Measurements from ENCODE around the gene MEIS2.
A peak's percentile ranks its signal among the peaks of the same experiment; 100 is the strongest.

MEIS2 gene

DNA sequence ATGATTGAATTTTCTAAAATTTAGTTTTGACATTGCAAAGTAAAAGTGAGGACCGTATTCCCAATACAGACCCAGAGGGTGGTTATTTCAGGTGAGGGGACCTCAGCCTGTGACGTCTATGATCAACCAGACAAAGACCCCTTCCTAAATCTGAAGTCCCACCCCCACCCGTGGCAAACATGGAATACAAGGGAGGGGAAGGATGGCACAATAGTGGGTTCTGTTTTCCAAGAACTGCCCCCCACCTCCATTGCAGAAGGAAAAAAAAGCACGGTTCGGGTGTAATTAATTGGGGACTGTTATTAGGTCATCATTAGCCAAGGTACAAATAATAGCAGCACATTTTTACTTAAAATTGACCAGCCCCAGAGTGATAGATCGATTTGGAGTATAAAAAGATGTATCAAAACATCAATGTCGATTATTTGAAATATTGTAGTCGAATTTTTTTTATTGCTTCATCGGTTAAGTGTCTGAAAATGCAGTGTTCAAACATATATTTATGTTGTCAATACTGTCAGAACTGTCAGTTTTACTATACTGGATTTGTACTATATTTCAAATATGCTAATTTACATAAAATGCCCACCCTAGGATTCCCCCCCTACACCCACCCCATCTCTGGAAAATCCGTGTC, 7.5 kb upstream of the MEIS2 start:
- Histone ChIP-seq H3K4me3 (ENCODE audit: low read length) (no peak overlapping the region), H2AFZ (ENCODE audit: low read depth, low read length) (no peak overlapping the region), H3K9me3 (ENCODE audit: insufficient read depth, low read length) (no peaks in the 10 kb centered on the region), H4K20me1 (ENCODE audit: insufficient read depth, low read length) (no peaks in the 10 kb centered on the region), H3K27ac (ENCODE audit: low read length) (no peak overlapping the region), H3K4me1 (ENCODE audit: low read length) (no peaks in the 10 kb centered on the region), H3K9ac (ENCODE audit: low read length) (no peak overlapping the region), H3K36me3 (replicated peaks; ENCODE audit: low read depth, low read length) (no peaks in the 10 kb centered on the region), H3K27me3 (ENCODE audit: low read depth, low read length) (peaks cover 6% of the 10 kb centered on the region), H3K4me2 (ENCODE audit: low read length) (no peak overlapping the region), H3K79me2 (ENCODE audit: low read length) (no peaks in the 10 kb centered on the region)
- TF ChIP-seq, protein P1, sequence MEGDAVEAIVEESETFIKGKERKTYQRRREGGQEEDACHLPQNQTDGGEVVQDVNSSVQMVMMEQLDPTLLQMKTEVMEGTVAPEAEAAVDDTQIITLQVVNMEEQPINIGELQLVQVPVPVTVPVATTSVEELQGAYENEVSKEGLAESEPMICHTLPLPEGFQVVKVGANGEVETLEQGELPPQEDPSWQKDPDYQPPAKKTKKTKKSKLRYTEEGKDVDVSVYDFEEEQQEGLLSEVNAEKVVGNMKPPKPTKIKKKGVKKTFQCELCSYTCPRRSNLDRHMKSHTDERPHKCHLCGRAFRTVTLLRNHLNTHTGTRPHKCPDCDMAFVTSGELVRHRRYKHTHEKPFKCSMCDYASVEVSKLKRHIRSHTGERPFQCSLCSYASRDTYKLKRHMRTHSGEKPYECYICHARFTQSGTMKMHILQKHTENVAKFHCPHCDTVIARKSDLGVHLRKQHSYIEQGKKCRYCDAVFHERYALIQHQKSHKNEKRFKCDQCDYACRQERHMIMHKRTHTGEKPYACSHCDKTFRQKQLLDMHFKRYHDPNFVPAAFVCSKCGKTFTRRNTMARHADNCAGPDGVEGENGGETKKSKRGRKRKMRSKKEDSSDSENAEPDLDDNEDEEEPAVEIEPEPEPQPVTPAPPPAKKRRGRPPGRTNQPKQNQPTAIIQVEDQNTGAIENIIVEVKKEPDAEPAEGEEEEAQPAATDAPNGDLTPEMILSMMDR (IDR thresholded peaks at IDR 0.05; ENCODE audit: low read depth, low read length) = no peak
- TF ChIP-seq EZH2phosphoT487 (IDR thresholded peaks at IDR 0.05; ENCODE audit: low read depth) = no peak

DNA sequence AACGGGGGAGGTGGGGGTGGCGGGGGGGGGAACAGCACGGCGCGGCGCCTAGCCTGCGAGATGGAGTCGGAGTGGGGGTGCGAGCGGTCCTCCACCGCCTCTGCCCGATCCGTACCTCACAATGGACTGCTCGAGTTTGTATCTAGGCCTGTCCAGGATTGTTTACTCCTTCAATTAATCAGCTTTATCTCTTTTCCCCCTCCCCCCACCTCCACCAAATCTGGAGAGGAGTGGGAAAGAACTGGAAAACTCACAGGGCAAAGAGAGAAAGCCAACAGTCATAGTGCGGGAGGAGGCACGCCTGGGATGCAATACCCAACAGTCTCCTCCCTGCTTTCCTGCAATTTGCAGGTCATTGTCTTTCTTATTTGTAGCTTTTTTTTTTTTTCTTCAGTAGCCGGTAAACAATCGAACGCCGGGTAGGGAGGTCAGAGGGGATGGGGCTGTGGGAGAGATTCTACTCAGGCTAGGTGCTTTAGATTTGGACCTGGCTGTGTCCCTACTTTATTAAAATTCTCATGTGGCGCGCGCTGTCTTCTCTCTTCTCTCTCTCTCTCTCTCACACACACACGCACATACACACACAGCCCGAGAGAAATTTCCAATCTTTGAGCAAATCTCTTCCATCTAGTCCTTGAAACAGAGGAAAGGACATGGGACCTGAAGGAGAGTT, 6.9 kb upstream of the MEIS2 start:
- H4K20me1 ChIP-seq (ENCODE audit: insufficient read depth, low read length) = no peaks in the 10 kb centered on the region
- no peaks in the 10 kb centered on the region for H3K9me3 ChIP-seq (ENCODE audit: insufficient read depth, low read length)
- no peak overlapping the region for H3K27ac ChIP-seq (ENCODE audit: low read length)
- H3K4me2 ChIP-seq (ENCODE audit: low read length) = no peak overlapping the region
- H3K79me2 ChIP-seq (ENCODE audit: low read length) = no peaks in the 10 kb centered on the region
- peaks cover 4% of the 10 kb centered on the region for H3K4me1 ChIP-seq (ENCODE audit: low read length)
- H3K36me3 ChIP-seq (replicated peaks; ENCODE audit: low read depth, low read length) = no peaks in the 10 kb centered on the region
- no peak overlapping the region for H2AFZ ChIP-seq (ENCODE audit: low read depth, low read length)
- no peak for TF ChIP-seq EZH2phosphoT487 (IDR thresholded peaks at IDR 0.05; ENCODE audit: low read depth)
- TF ChIP-seq, protein P1 (IDR thresholded peaks at IDR 0.05; ENCODE audit: low read depth, low read length) = no peak
- H3K4me3 ChIP-seq (ENCODE audit: low read length) = no peak overlapping the region
- peaks cover 12% of the 10 kb centered on the region for H3K27me3 ChIP-seq (ENCODE audit: low read depth, low read length)
- H3K9ac ChIP-seq (ENCODE audit: low read length) = no peak overlapping the region

DNA sequence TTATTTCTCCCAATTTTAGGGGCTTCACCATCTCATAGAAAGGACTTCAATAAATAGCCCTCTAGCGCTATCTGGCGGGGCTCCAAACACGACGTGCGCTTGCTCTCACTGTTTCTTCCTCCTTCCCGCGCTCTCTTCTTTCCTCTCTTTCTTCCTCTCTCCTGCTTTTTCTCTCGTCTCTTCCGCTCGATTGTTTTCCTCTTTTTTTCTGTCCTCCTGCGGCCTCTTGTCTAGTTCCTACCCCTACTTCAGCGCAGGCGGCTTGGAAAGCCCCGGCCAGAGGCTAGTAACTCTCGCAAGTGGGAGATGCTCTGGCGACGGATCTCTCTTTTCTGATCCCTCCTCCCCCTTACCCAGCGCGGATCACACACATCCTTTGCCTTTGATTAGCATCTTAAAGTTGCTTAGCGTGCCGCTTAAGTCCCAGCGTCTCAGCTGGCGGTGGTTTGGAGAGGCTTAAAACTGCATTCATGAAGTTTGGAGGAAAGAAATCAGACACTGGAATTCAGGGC, 6.2 kb upstream of the MEIS2 start:
- Histone ChIP-seq H4K20me1 (ENCODE audit: insufficient read depth, low read length) (no peaks in the 10 kb centered on the region), H3K36me3 (replicated peaks; ENCODE audit: low read depth, low read length) (no peaks in the 10 kb centered on the region), H3K27me3 (ENCODE audit: low read depth, low read length) (peaks cover 12% of the 10 kb centered on the region), H3K4me1 (ENCODE audit: low read length) (peaks cover 5% of the 10 kb centered on the region), H3K4me2 (ENCODE audit: low read length) (peak overlapping the region; percentile 43), H3K4me3 (ENCODE audit: low read length) (peak overlapping the region; percentile 46; the same call in 1 of the 2 replicates), H3K79me2 (ENCODE audit: low read length) (no peaks in the 10 kb centered on the region), H3K27ac (ENCODE audit: low read length) (no peak overlapping the region), H2AFZ (ENCODE audit: low read depth, low read length) (no peak overlapping the region), H3K9ac (ENCODE audit: low read length) (no peak overlapping the region), H3K9me3 (ENCODE audit: insufficient read depth, low read length) (no peaks in the 10 kb centered on the region)
- TF ChIP-seq EZH2phosphoT487 (IDR thresholded peaks at IDR 0.05; ENCODE audit: low read depth) = no peak
- TF ChIP-seq, protein P1 (IDR thresholded peaks at IDR 0.05; ENCODE audit: low read depth, low read length) = peak; percentile 49

DNA sequence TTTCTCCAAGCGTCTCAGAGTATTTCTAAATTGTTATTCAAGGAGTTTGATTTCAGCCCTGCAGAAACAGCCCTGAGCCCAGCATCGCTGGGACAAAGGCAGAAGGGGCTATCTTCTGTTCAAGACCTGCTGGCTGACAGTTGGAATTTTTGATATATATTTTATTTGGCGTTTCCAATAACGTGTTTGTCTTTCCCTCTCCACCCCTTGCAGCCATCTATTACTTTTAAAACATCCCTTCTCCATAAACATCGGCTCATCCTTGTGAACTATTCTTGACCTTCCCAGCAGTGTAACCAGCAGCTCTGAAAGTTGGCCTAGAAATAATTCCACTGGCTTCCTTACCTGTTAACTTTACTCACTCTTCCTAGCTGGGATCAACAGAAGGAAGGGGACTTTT, 5.5 kb upstream of the MEIS2 start:
- H4K20me1 ChIP-seq (ENCODE audit: insufficient read depth, low read length) = no peaks in the 10 kb centered on the region
- H3K9ac ChIP-seq (ENCODE audit: low read length) = no peak overlapping the region
- H3K36me3 ChIP-seq (replicated peaks; ENCODE audit: low read depth, low read length) = no peaks in the 10 kb centered on the region
- TF ChIP-seq, protein P1 (IDR thresholded peaks at IDR 0.05; ENCODE audit: low read depth, low read length) = no peak
- TF ChIP-seq EZH2phosphoT487 (IDR thresholded peaks at IDR 0.05; ENCODE audit: low read depth) = no peak
- no peaks in the 10 kb centered on the region for H3K9me3 ChIP-seq (ENCODE audit: insufficient read depth, low read length)
- H3K27ac ChIP-seq (ENCODE audit: low read length) = no peak overlapping the region
- H3K4me1 ChIP-seq (ENCODE audit: low read length) = peaks cover 5% of the 10 kb centered on the region
- peaks cover 12% of the 10 kb centered on the region for H3K27me3 ChIP-seq (ENCODE audit: low read depth, low read length)
- no peak overlapping the region for H3K4me2 ChIP-seq (ENCODE audit: low read length)
- no peak overlapping the region for H2AFZ ChIP-seq (ENCODE audit: low read depth, low read length)
- H3K4me3 ChIP-seq (ENCODE audit: low read length) = no peak overlapping the region
- H3K79me2 ChIP-seq (ENCODE audit: low read length) = no peaks in the 10 kb centered on the region

Data from OCI-LY3 (cell line).